HepG2 (cell line): ENCODE results near the gene NCOA5. TPM values are rescaled to one million over a fixed set of nuclear protein-coding genes. Genes with fewer than 3 reads are reported as not detected.

Experiments
- ATAC-seq: fragments of 200-7000 bp; cut with Tn5 transposase; 3 replicates; pipeline ENCODE4 v1.9.1; 2020; ENCODE audit warnings: mild to moderate bottlenecking, moderate library complexity
- BruUV-seq: library from RNA; stranded (reverse); fragments of 400-500 nt; replicated peaks from 2 replicates; lab custom pipeline; 2021; lab: Mats Ljungman, UMichigan
- CTCF ChIA-PET: fragments of 300-600 bp; formaldehyde crosslinking; extraction: SDS; loops from one replicate; lab custom pipeline; 2021; ENCODE audit warnings: low total read pairs, inconsistent platforms, low intra/inter-chr PET ratio; lab: Yijun Ruan, JAX
- POLR2A ChIA-PET: fragments of 350-600 bp; sonication (Branson Sonifier 250); formaldehyde crosslinking; loops from one replicate; lab custom pipeline; 2020; ENCODE audit warnings: antibody characterized with exemption, inconsistent platforms; lab: Yijun Ruan, JAX
- DNase-seq: peaks from one replicate; pipeline ENCODE4 v3.0.0-alpha.2; 2015; ENCODE audit warnings: low spot score
- FAIRE-seq: peaks from 3 replicates; lab custom pipeline; 2011; peaks lifted over from hg19 to GRCh38; lab: Jason Lieb, UNC
- H2AFZ ChIP-seq: one replicate; pipeline ENCODE4 v1.6.1; 2011; ENCODE audit warnings: low read length, inconsistent platforms
- H3K27ac ChIP-seq: fragments of 300-600 bp; 3 replicates; pipeline ENCODE4 v1.8.0; 2011; ENCODE audit warnings: mixed run types, mild to moderate bottlenecking, mixed read lengths, low read length, inconsistent platforms; ENCODE audit not compliant: insufficient read depth; ENCODE audit errors: extremely low read length
- H3K27me3 ChIP-seq, 2 experiments: fragments of 200-600 bp in 1 of 2; 2 replicates in 1 of 2; 3 replicates in 1 of 2; pipeline versions ENCODE4 v1.6.0 to v1.8.0; 2011; ENCODE audit warnings: low read length in 2 of 2, mild to moderate bottlenecking in 2 of 2, moderate library complexity in 2 of 2, inconsistent platforms in 1 of 2; ENCODE audit not compliant: insufficient read depth in 2 of 2, control insufficient read depth in 1 of 2
- H3K36me3 ChIP-seq, 2 experiments: fragments of 200-600 bp in 1 of 2; replicated peaks in 1 of 2; 2 replicates in 1 of 2; 3 replicates in 1 of 2; pipeline versions ENCODE4 v1.5.1 to v1.8.0; 2011; ENCODE audit warnings: low read length in 2 of 2, inconsistent platforms in 1 of 2; ENCODE audit not compliant: insufficient read depth in 2 of 2, control insufficient read depth in 1 of 2
- H3K4me1 ChIP-seq: 2 replicates; pipeline ENCODE4 v1.5.1; 2012; ENCODE audit warnings: low read length, inconsistent platforms; ENCODE audit not compliant: insufficient read depth
- H3K4me2 ChIP-seq: 2 replicates; pipeline ENCODE4 v1.6.0; 2011; ENCODE audit warnings: low read depth, low read length, inconsistent platforms
- H3K4me3 ChIP-seq, 3 experiments: fragments of 200-600 bp in 1 of 3; sonication (generic), shearing (Covaris generic) in 1 of 3; replicated peaks in 1 of 3; 2 replicates each; pipeline ENCODE4 v1.5.1; 2011 to 2016; ENCODE audit warnings: low read length in 3 of 3, inconsistent platforms in 2 of 3, low read depth in 2 of 3, mild to moderate bottlenecking in 2 of 3, control low read depth in 1 of 3, mixed read lengths in 1 of 3; ENCODE audit not compliant: insufficient read depth in 1 of 3
- H3K79me2 ChIP-seq: one replicate; pipeline ENCODE4 v1.6.1; 2011; ENCODE audit warnings: low read length, inconsistent platforms; ENCODE audit not compliant: insufficient read depth
- H3K9ac ChIP-seq: 2 replicates; pipeline ENCODE4 v1.6.0; 2011; ENCODE audit warnings: mild to moderate bottlenecking, low read depth, low read length, inconsistent platforms; ENCODE audit not compliant: insufficient read depth
- H3K9me3 ChIP-seq: 2 replicates; pipeline ENCODE4 v1.5.1; 2012; ENCODE audit warnings: mild to moderate bottlenecking, low read length
- H4K20me1 ChIP-seq: 2 replicates; pipeline ENCODE4 v1.6.0; 2011; ENCODE audit warnings: inconsistent platforms, mild to moderate bottlenecking, low read length, moderate library complexity; ENCODE audit not compliant: insufficient read depth
- AGO2 ChIP-seq: fragments of 200-400 bp; formaldehyde crosslinking; optimal IDR thresholded peaks from 2 replicates; pipeline ENCODE3; 2017; ENCODE audit warnings: mild to moderate bottlenecking, low read depth, low read length, moderate library complexity
- KLF11 ChIP-seq: IDR thresholded peaks from 2 replicates; pipeline ENCODE4 v1.6.1; 2016; ENCODE audit warnings: missing compliant biosample characterization
- MTA3 ChIP-seq: sonication (generic); formaldehyde crosslinking; IDR thresholded peaks from 2 replicates; pipeline ENCODE4 v1.4.0; 2020; ENCODE audit warnings: missing genetic modification reagents
- NFKB2 ChIP-seq: sonication (generic); formaldehyde crosslinking; IDR thresholded peaks from 2 replicates; pipeline ENCODE4 v1.4.0; 2020; ENCODE audit warnings: missing genetic modification reagents, borderline replicate concordance
- RNF219 ChIP-seq: sonication (generic); formaldehyde crosslinking; IDR thresholded peaks from 2 replicates; pipeline ENCODE4 v1.5.0; 2020; ENCODE audit warnings: mild to moderate bottlenecking, missing genetic modification reagents
- SALL1 ChIP-seq: sonication (generic); formaldehyde crosslinking; IDR thresholded peaks from 2 replicates; pipeline ENCODE4 v1.8.0; 2022; ENCODE audit warnings: mild to moderate bottlenecking, missing genetic modification reagents
- SRY ChIP-seq: sonication (generic); formaldehyde crosslinking; IDR thresholded peaks from 2 replicates; pipeline ENCODE4 v1.8.0; 2022; ENCODE audit warnings: mild to moderate bottlenecking, missing genetic modification reagents
- ZNF101 ChIP-seq: sonication (generic); formaldehyde crosslinking; IDR thresholded peaks from 2 replicates; pipeline ENCODE4 v1.4.0; 2020; ENCODE audit warnings: mild to moderate bottlenecking, low read depth, missing genetic modification reagents, borderline replicate concordance
- ZNF121 ChIP-seq: sonication (generic); formaldehyde crosslinking; IDR thresholded peaks from 2 replicates; pipeline ENCODE4 v1.5.0; 2020; ENCODE audit warnings: mild to moderate bottlenecking, missing genetic modification reagents
- ZNF331 ChIP-seq: sonication (generic); formaldehyde crosslinking; IDR thresholded peaks from 2 replicates; pipeline ENCODE4 v1.4.0; 2020; ENCODE audit warnings: missing genetic modification reagents
- ZNF879 ChIP-seq: sonication (generic); formaldehyde crosslinking; IDR thresholded peaks from 2 replicates; pipeline ENCODE4 v1.8.1; 2023; ENCODE audit warnings: missing genetic modification reagents
- WGBS: methylation state at CpG from one replicate; pipeline ENCODE4 v1.1.6; 2017; ENCODE audit warnings: low lambda C conversion rate; 5-methylcytosine and 5-hydroxymethylcytosine counted together
- in situ Hi-C: cut with HindIII; loops from 2 replicates; pipeline ENCODE4 v1.10.0; 2017; ENCODE audit warnings: low pct_unique_long_range_greater_than_20kb; ENCODE audit not compliant: extremely low pct_ligation_motif_present
- intact Hi-C: fragments of 100-400 bp; cut with micrococcal nuclease; formaldehyde crosslinking; loops from one replicate; pipeline ENCODE4 v1.10.0; 2022; ENCODE audit not compliant: unreplicated experiment
- polyA plus RNA-seq, 8 experiments: library from polyadenylated mRNA; depleted of rRNA in 3 of 8; stranded (reverse) in 7 of 8; unstranded in 1 of 8; fragments of >200 nt; fragmentation: Illumina TruSeq in 4 of 8; extraction: Trizol in 4 of 8; gene quantifications; 2 replicates each; pipeline versions ENCODE4 v1.2.1 to v1.2.3, GENCODE V29; 2011 to 2016; ENCODE audit warnings: low read depth in 4 of 8, missing spikeins in 1 of 8, mixed read lengths in 1 of 8; ENCODE audit not compliant: insufficient read depth in 1 of 8
- total RNA-seq, 5 experiments: library from RNA; depleted of rRNA; stranded (reverse); fragments of >200 nt; fragmentation: Illumina TruSeq; extraction: Trizol; gene quantifications; 2 replicates each; pipeline ENCODE4 v1.2.3, GENCODE V29; 2016; ENCODE audit warnings: low read depth in 1 of 5
- TF ChIP-seq, protein P1 (sequence below): sonication (generic); formaldehyde crosslinking; IDR thresholded peaks from 2 replicates; pipeline ENCODE4 v1.9.0; 2021; ENCODE audit warnings: missing genetic modification reagents, borderline replicate concordance
- TF ChIP-seq, protein P2 (sequence below): sonication (generic); formaldehyde crosslinking; conservative IDR thresholded peaks from 2 replicates; pipeline ENCODE4 v1.4.0; 2020; ENCODE audit warnings: missing genetic modification reagents
- TF ChIP-seq, protein P3 (sequence below): sonication (generic); formaldehyde crosslinking; IDR thresholded peaks from 2 replicates; pipeline ENCODE4 v1.5.1; 2020; ENCODE audit warnings: missing genetic modification reagents, mild to moderate bottlenecking, borderline replicate concordance

The NCOA5 gene
- total and polyA plus RNA-seq, 2 of the 13 experiments (the other 11 are each of a cell fraction or from before 2014, with no cell fraction given): 16.5 to 28.4 TPM

DNA sequence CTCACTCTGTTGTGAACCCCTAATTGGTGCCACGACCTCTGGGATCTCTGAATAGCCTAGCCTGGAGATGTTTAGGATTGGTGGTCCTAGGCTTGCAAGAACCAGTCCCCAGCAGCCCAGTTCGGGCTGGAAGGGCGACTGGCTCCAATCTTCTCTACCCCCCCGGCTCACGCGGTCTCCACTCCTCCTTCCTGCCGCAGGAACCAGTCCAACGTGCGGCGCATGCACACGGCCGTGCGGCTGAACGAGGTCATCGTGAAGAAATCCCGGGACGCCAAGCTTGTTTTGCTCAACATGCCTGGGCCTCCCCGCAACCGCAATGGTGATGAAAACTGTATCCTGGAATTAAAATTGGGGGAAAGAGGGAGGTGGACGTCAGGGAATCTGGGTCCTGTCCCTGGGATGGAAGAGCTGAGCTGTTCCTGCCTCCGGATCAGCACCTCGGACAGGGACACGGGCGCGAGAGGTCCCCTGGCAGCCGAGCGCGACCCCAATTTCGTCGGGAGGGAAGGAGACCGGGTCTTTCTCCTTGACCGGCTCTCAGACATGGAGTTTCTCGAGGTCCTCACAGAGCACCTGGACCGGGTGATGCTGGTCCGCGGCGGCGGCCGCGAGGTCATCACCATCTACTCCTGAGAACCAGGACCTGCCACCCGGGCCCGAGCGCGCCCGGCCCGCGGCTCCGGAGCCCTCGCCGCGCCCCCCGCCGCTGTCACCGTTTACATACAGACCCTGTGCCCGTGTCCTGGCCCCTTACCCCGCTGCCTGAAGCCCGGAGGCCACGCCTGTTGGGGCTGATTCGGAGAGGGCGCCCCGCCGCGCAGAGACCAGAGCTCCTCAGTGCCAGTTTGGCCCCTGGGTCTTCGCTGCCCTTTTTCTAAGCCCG is 32.5 kb downstream of the NCOA5 start:
- ATAC-seq (no peak), DNase-seq (no peak), FAIRE-seq (no peak)
- Histone ChIP-seq H3K27me3 (no peaks in the 10 kb centered on the region; a peak in 1 of 5 replicates), H3K27ac (no peak overlapping the region), H3K9ac (no peak overlapping the region), H3K4me1 (peaks cover 15% of the 10 kb centered on the region), H3K36me3 (peaks cover 9 to 20% of the 10 kb centered on the region in 2 experiments), H3K4me3 (no peak overlapping the region), H3K9me3 (no peaks in the 10 kb centered on the region), H3K79me2 (no peaks in the 10 kb centered on the region), H4K20me1 (no peaks in the 10 kb centered on the region; the same call in 1 of the 2 replicates), H2AFZ (no peak overlapping the region), H3K4me2 (no peak overlapping the region)
- intact Hi-C loops (no loop called here), in situ Hi-C loops (no loop called here)
- ChIA-PET POLR2A (no interaction called here), CTCF (no interaction called here)
- 86% methylated on average over 65 of the region's 65 CpGs for WGBS
- BruUV-seq: no TSS peak
- no peak for TF ChIP-seq ZNF121 (CRISPR knock-in tag)
- TF ChIP-seq SRY (CRISPR knock-in tag): 0 out of 2 replicates have a peak, but pooled peaks have one; percentile 35
- TF ChIP-seq ZNF331 (CRISPR knock-in tag): 0 out of 2 replicates have a peak, but pooled peaks have one; percentile 31
- TF ChIP-seq, protein P1, sequence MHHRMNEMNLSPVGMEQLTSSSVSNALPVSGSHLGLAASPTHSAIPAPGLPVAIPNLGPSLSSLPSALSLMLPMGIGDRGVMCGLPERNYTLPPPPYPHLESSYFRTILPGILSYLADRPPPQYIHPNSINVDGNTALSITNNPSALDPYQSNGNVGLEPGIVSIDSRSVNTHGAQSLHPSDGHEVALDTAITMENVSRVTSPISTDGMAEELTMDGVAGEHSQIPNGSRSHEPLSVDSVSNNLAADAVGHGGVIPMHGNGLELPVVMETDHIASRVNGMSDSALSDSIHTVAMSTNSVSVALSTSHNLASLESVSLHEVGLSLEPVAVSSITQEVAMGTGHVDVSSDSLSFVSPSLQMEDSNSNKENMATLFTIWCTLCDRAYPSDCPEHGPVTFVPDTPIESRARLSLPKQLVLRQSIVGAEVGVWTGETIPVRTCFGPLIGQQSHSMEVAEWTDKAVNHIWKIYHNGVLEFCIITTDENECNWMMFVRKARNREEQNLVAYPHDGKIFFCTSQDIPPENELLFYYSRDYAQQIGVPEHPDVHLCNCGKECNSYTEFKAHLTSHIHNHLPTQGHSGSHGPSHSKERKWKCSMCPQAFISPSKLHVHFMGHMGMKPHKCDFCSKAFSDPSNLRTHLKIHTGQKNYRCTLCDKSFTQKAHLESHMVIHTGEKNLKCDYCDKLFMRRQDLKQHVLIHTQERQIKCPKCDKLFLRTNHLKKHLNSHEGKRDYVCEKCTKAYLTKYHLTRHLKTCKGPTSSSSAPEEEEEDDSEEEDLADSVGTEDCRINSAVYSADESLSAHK: 0 out of 2 replicates have a peak, but pooled peaks have one; percentile 47
- no peak for TF ChIP-seq ZNF101 (CRISPR knock-in tag)
- 0 out of 2 replicates have a peak, but pooled peaks have one; percentile 34 for TF ChIP-seq KLF11 (CRISPR knock-in tag)
- no peak for TF ChIP-seq RNF219 (CRISPR knock-in tag)
- peak; percentile 58; the same call in 1 of the 2 replicates for TF ChIP-seq SALL1
- no peak for TF ChIP-seq MTA3 (CRISPR knock-in tag)
- TF ChIP-seq AGO2: peak; percentile 41
- TF ChIP-seq, protein P2, sequence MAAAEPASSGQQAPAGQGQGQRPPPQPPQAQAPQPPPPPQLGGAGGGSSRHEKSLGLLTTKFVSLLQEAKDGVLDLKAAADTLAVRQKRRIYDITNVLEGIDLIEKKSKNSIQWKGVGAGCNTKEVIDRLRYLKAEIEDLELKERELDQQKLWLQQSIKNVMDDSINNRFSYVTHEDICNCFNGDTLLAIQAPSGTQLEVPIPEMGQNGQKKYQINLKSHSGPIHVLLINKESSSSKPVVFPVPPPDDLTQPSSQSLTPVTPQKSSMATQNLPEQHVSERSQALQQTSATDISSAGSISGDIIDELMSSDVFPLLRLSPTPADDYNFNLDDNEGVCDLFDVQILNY (CRISPR knock-in tag): 0 out of 2 replicates have a peak, but pooled peaks have one; percentile 33
- TF ChIP-seq ZNF879 (CRISPR knock-in tag): no peak
- TF ChIP-seq NFKB2 (CRISPR knock-in tag): peak; percentile 36; the same call in 1 of the 2 replicates
- TF ChIP-seq, protein P3, sequence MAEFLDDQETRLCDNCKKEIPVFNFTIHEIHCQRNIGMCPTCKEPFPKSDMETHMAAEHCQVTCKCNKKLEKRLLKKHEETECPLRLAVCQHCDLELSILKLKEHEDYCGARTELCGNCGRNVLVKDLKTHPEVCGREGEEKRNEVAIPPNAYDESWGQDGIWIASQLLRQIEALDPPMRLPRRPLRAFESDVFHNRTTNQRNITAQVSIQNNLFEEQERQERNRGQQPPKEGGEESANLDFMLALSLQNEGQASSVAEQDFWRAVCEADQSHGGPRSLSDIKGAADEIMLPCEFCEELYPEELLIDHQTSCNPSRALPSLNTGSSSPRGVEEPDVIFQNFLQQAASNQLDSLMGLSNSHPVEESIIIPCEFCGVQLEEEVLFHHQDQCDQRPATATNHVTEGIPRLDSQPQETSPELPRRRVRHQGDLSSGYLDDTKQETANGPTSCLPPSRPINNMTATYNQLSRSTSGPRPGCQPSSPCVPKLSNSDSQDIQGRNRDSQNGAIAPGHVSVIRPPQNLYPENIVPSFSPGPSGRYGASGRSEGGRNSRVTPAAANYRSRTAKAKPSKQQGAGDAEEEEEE (CRISPR knock-in tag): no peak
